ENCODE measurements around the gene KCNK15. TPM values are rescaled to one million over a fixed set of nuclear protein-coding genes. Genes with fewer than 3 reads are reported as not detected.
"Not testable (repeated sequence)": the region's sequence is repeated elsewhere in the genome, so short reads cannot be mapped to it uniquely, and the experiment has no call there.

Gene KCNK15
- 0.59 to 1.6 TPM (median 0.77 TPM) in 3 replicates for total RNA-seq
- long read RNA-seq, partial matches to known transcripts = 0 of 2 reads
- long read RNA-seq, other reads (novel, unspliced or antisense) = 0 of 2 reads

GRCh38 chr20:44745598-44746366 lies at the start of gene KCNK15:
Gene KCNK15 (plus strand): TSS chr20:44745865. CDS start chr20:44745911, 46 bp downstream.
- H3K9me3 Mint-ChIP-seq (ENCODE audit: low read depth) = no peaks in the 10 kb centered on the region
- no peak for DNase-seq (ENCODE audit: low spot score)
- peaks cover 16% of the 10 kb centered on the region for H3K27me3 Mint-ChIP-seq (ENCODE audit: low read depth)

DNA sequence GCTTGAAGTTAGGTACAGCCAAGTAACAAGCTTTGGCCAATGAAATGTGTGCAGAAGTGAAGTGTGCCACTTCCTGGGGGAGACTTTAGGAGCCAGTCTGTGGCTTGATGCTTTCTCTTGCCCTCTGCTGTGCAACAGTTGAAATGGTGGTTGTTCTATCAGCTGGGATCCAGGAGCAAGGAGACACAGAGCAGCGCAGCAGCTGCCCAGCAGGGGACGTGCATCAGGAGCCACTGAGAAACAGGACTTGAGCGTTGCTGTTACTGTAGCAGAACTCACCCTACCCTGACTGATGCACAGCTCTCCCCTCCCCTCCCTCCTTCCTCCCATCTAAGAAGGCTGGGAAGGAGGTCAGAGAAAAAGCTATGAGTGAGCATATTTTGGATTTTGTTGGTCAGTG lies 49.4 kb upstream of the KCNK15 start:
- peaks cover 4% of the 10 kb centered on the region for H3K9me3 Mint-ChIP-seq (ENCODE audit: low read depth)
- no peak overlapping the region for H3K4me3 Mint-ChIP-seq (ENCODE audit: unreplicated experiment)
- H3K36me3 Mint-ChIP-seq (ENCODE audit: low read depth) = no peaks in the 10 kb centered on the region
- H3K27me3 Mint-ChIP-seq (ENCODE audit: low read depth) = no peaks in the 10 kb centered on the region
- DNase-seq (ENCODE audit: low spot score) = no peak
- TF ChIP-seq, protein P1, sequence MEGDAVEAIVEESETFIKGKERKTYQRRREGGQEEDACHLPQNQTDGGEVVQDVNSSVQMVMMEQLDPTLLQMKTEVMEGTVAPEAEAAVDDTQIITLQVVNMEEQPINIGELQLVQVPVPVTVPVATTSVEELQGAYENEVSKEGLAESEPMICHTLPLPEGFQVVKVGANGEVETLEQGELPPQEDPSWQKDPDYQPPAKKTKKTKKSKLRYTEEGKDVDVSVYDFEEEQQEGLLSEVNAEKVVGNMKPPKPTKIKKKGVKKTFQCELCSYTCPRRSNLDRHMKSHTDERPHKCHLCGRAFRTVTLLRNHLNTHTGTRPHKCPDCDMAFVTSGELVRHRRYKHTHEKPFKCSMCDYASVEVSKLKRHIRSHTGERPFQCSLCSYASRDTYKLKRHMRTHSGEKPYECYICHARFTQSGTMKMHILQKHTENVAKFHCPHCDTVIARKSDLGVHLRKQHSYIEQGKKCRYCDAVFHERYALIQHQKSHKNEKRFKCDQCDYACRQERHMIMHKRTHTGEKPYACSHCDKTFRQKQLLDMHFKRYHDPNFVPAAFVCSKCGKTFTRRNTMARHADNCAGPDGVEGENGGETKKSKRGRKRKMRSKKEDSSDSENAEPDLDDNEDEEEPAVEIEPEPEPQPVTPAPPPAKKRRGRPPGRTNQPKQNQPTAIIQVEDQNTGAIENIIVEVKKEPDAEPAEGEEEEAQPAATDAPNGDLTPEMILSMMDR (IDR thresholded peaks at IDR 0.05) = no peak
- H3K4me1 Mint-ChIP-seq (ENCODE audit: low read depth) = peaks cover 82% of the 10 kb centered on the region
- peak overlapping the region; percentile 87 for H3K27ac Mint-ChIP-seq (ENCODE audit: unreplicated experiment)

More at GRCh38 chr20:44745598-44746366, at the start of gene KCNK15:
- H3K27ac Mint-ChIP-seq (ENCODE audit: unreplicated experiment) = no peak within 1 kb of the TSS
- H3K4me3 Mint-ChIP-seq (ENCODE audit: unreplicated experiment) = peak within 1 kb of the TSS; percentile 66
- peaks cover 15% of the 10 kb centered on the region for H3K4me1 Mint-ChIP-seq (ENCODE audit: low read depth)
- H3K36me3 Mint-ChIP-seq (ENCODE audit: low read depth) = no peaks in the 10 kb centered on the region
- TF ChIP-seq, protein P1 (IDR thresholded peaks at IDR 0.05) = no peak

DNA sequence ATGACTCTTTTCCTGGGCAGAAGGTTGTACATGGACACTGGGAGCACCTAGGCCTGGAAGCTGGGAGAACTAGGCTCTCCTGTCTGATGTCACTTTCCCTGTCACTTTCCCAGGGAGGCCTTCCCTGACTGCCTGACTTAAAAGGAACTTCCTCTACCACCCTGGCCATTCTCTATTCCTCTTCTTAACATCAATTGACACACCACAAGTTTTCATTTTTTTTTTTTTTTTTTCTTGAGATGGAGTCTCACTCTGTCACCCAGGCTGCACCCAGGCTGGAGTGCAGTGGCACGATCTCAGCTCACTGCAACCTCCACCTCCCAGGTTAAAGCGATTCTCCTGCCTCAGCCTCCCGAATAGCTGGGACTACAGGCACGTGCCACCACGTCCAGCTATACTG lies 48.6 kb upstream of the KCNK15 start:
- not testable (repeated sequence) for H3K9me3 Mint-ChIP-seq (ENCODE audit: low read depth); H3K4me3 Mint-ChIP-seq (ENCODE audit: unreplicated experiment); H3K36me3 Mint-ChIP-seq (ENCODE audit: low read depth); H3K27me3 Mint-ChIP-seq (ENCODE audit: low read depth); DNase-seq (ENCODE audit: low spot score)
- peaks cover 80% of the 10 kb centered on the region for H3K4me1 Mint-ChIP-seq (ENCODE audit: low read depth)
- H3K27ac Mint-ChIP-seq (ENCODE audit: unreplicated experiment) = peak overlapping the region; percentile 59

DNA sequence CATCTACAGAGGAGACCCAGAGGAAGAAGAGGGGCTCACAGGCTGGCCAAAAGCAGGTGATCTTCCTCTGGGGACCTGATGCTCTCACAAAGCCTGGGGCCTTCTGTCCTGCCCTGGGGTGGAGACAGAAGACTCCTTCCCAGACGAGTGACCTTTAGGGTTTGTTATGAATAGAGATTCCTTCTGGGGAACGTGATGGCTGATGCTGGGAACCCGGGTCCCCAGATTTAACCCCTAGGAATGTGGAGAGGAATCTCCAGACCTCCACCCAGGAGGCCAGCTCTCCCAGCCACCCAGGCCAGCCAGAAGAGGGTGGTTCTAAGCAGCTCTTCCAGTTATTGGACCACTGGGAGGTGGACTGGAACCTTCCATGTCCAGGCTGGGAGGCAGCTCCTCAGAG lies 47.3 kb upstream of the KCNK15 start:
- no peaks in the 10 kb centered on the region for H3K9me3 Mint-ChIP-seq (ENCODE audit: low read depth)
- no peak for DNase-seq (ENCODE audit: low spot score)
- TF ChIP-seq, protein P1 (IDR thresholded peaks at IDR 0.05) = no peak
- no peak overlapping the region for H3K4me3 Mint-ChIP-seq (ENCODE audit: unreplicated experiment)
- peak overlapping the region; percentile 45 for H3K27ac Mint-ChIP-seq (ENCODE audit: unreplicated experiment)
- peaks cover 80% of the 10 kb centered on the region for H3K4me1 Mint-ChIP-seq (ENCODE audit: low read depth)
- H3K36me3 Mint-ChIP-seq (ENCODE audit: low read depth) = no peaks in the 10 kb centered on the region
- H3K27me3 Mint-ChIP-seq (ENCODE audit: low read depth) = no peaks in the 10 kb centered on the region

DNA sequence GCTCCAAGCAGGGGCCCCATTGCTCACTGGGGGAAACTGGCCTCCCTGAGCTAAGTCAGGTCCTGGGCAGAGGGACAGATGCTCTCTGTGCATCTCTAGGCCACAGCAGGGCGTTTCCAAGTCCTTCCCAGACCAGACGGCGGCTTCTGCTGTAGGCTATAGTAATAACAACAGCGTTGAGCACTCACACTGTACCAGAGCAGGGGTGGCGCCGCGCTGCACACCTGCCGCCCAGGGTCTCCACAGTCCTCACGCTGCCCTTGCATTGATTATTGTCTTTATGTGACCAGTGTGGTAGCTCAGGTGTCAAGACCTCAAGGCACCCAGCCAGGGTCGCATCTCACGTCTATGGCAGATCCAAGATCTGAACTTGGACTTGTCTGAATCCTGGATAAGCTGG lies 45.4 kb upstream of the KCNK15 start:
- no peaks in the 10 kb centered on the region for H3K27me3 Mint-ChIP-seq (ENCODE audit: low read depth)
- no peak for DNase-seq (ENCODE audit: low spot score)
- no peaks in the 10 kb centered on the region for H3K36me3 Mint-ChIP-seq (ENCODE audit: low read depth)
- H3K27ac Mint-ChIP-seq (ENCODE audit: unreplicated experiment) = no peak overlapping the region
- peaks cover 84% of the 10 kb centered on the region for H3K4me1 Mint-ChIP-seq (ENCODE audit: low read depth)
- TF ChIP-seq, protein P1 (IDR thresholded peaks at IDR 0.05) = no peak
- no peaks in the 10 kb centered on the region for H3K9me3 Mint-ChIP-seq (ENCODE audit: low read depth)
- H3K4me3 Mint-ChIP-seq (ENCODE audit: unreplicated experiment) = no peak overlapping the region

Measured in chondrocyte (in vitro differentiated cells).